ENCODE measurements around the gene CNPY2.
"Not testable (repeated sequence)": the region's sequence is repeated elsewhere in the genome, so short reads cannot be mapped to it uniquely, and the experiment has no call there.

CNPY2 gene

DNA sequence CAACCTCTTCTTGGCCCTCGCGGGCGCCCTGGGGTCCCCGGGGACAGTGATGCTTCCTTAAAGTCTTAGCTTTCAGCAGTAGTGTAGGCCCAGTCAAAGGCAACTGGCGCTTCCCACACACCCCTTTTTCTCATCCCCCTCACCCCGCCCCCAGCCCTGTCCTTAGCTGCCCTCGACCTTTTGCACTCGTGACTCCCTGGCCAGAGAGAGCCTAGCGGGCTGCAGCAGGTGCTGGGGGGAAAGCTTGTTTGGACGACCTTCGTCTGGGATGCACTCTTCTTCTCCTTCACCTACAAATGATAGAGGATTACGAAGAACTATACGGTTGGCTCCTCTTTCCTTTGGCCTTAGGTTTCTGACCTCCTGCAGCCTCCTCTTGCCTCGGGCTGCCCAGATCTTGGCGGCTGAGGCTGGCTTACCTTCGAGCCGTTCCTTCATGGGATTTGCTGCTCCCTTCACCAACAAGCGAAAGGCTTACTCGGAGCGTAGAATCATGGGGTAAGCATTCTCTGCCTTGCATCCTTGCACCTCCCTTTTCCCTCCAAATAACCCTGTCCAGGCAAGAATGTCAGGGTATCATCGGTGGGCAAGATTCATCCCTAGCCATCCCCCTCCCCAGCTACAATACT is 48.2 kb downstream of the CNPY2 start:
- Histone ChIP-seq H3K23ac (ENCODE audit: low read length) (no peak overlapping the region), H3K9ac (ENCODE audit: low read length) (peak overlapping the region; percentile 20), H2AFZ (ENCODE audit: insufficient read depth, low read length, poor library complexity) (peak overlapping the region; percentile 31), H3K27ac (ENCODE audit: low read depth, low read length) (no peak overlapping the region), H2BK5ac (ENCODE audit: low read depth, low read length, poor library complexity) (no peak overlapping the region), H3K18ac (ENCODE audit: low read length) (no peak overlapping the region), H3K79me1 (ENCODE audit: low read length) (peaks cover 3% of the 10 kb centered on the region), H4K12ac (ENCODE audit: low read depth, low read length) (no peak overlapping the region), H2BK120ac (ENCODE audit: insufficient read depth, low read length, poor library complexity) (no peak overlapping the region), H3K4me1 (ENCODE audit: control insufficient read depth in 1 of 2, insufficient read depth in 2 of 2, low read length in 2 of 2) (peaks cover 2 to 4% of the 10 kb centered on the region in 2 experiments), H3K4me3 (ENCODE audit: low read depth, low read length) (peak overlapping the region; percentile 83), H3K14ac (ENCODE audit: low read length) (no peak overlapping the region), H3K79me2 (ENCODE audit: control insufficient read depth, insufficient read depth, low read length, poor library complexity) (peaks cover 2% of the 10 kb centered on the region), H3K36me3 (ENCODE audit: control insufficient read depth in 1 of 2, insufficient read depth in 2 of 2, low read length in 2 of 2) (peaks cover 8 to 16% of the 10 kb centered on the region in 2 experiments), H3K27me3 (ENCODE audit: insufficient read depth, low read length) (no peaks in the 10 kb centered on the region), H3K4ac (ENCODE audit: low read depth, low read length) (no peak overlapping the region), H3K4me2 (ENCODE audit: low read length) (peak overlapping the region; percentile 82), H4K8ac (ENCODE audit: low read depth, low read length) (peak overlapping the region; percentile 42), H2AK5ac (ENCODE audit: low read length) (no peak overlapping the region), H4K91ac (ENCODE audit: low read depth, low read length) (no peak overlapping the region), H3K9me3 (ENCODE audit: insufficient read depth, low read depth, low read length) (no peaks in the 10 kb centered on the region), H2BK12ac (ENCODE audit: low read length) (no peak overlapping the region)
- DNase-seq = peak; percentile 30 to 44
- WGBS (ENCODE audit: extremely low coverage, insufficient coverage, insufficient read length) = no CpG with 5 or more reads among the region's 21 CpGs

DNA sequence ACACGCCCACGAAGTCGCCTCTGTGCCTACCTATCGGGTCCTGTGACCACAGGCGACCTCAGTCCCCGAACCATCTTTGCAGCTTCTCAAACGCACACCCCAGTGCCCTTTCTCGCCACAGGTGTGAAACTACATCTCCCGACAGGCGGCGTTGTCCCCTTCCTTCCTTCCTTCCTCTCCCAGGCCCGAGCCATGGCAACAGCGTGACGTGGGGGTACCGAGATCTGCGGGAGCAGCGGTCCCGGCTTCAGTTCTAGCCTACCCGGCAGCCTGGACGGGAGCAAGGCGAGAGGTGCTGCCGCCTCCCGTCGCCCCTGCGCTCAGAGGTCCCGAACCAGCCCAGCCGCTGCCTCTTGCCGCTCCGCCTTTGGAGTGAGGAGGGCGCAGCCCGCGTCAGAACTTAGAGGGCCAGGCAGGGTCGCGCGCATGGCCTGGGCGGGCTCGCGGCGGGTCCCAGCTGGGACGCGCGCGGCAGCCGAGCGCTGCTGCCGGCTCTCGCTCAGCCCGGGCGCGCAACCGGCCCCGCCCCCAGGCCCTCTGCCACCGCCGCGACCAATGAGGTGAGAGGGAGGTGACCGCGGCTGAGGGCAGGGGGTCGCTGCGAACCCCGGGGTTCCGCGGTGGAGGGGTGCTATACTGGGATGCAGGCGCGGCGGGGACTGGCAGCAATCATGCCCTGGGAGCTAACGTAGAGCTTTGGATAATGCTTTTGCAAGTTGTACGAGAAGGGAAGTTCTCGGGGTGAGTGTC is 48.9 kb downstream of the CNPY2 start, which contains the start of gene COQ10A:
Gene COQ10A (plus strand): TSS at position 250 of the 750 bp plus-strand sequence. CDS start 177 bp downstream, at position 427.
- WGBS (ENCODE audit: extremely low coverage, insufficient coverage, insufficient read length) = no CpG with 5 or more reads among the region's 68 CpGs
- H3K4ac ChIP-seq (ENCODE audit: low read depth, low read length) = no peak within 1 kb of the TSS
- H3K9me3 ChIP-seq (ENCODE audit: insufficient read depth, low read depth, low read length) = no peaks in the 10 kb centered on the region
- H3K79me2 ChIP-seq (ENCODE audit: control insufficient read depth, insufficient read depth, low read length, poor library complexity) = peaks cover 2% of the 10 kb centered on the region
- peak within 1 kb of the TSS; percentile 75 for H4K12ac ChIP-seq (ENCODE audit: low read depth, low read length)
- H4K91ac ChIP-seq (ENCODE audit: low read depth, low read length) = peak within 1 kb of the TSS; percentile 71
- H3K23ac ChIP-seq (ENCODE audit: low read length) = no peak within 1 kb of the TSS
- no peaks in the 10 kb centered on the region for H3K27me3 ChIP-seq (ENCODE audit: insufficient read depth, low read length)
- H3K9ac ChIP-seq (ENCODE audit: low read length) = peak within 1 kb of the TSS; percentile 63
- H3K4me1 ChIP-seq (ENCODE audit: control insufficient read depth in 1 of 2, insufficient read depth in 2 of 2, low read length in 2 of 2) = peaks cover 4% of the 10 kb centered on the region in 2 experiments
- peak within 1 kb of the TSS; percentile 42 for H2BK5ac ChIP-seq (ENCODE audit: low read depth, low read length, poor library complexity)
- H3K18ac ChIP-seq (ENCODE audit: low read length) = peak within 1 kb of the TSS; percentile 44
- no peak within 1 kb of the TSS for H2BK12ac ChIP-seq (ENCODE audit: low read length)
- H3K4me2 ChIP-seq (ENCODE audit: low read length) = peak within 1 kb of the TSS; percentile 82
- H4K8ac ChIP-seq (ENCODE audit: low read depth, low read length) = peak within 1 kb of the TSS; percentile 69
- no peak within 1 kb of the TSS for H2AK5ac ChIP-seq (ENCODE audit: low read length)
- peak within 1 kb of the TSS; percentile 62 for H3K27ac ChIP-seq (ENCODE audit: low read depth, low read length)
- peak; percentile 80 to 90 for DNase-seq
- H3K4me3 ChIP-seq (ENCODE audit: low read depth, low read length) = peak within 1 kb of the TSS; percentile 83
- peak within 1 kb of the TSS; percentile 20 for H2BK120ac ChIP-seq (ENCODE audit: insufficient read depth, low read length, poor library complexity)
- H3K36me3 ChIP-seq (ENCODE audit: control insufficient read depth in 1 of 2, insufficient read depth in 2 of 2, low read length in 2 of 2) = peaks cover 6 to 11% of the 10 kb centered on the region in 2 experiments
- peaks cover 3% of the 10 kb centered on the region for H3K79me1 ChIP-seq (ENCODE audit: low read length)
- H2AFZ ChIP-seq (ENCODE audit: insufficient read depth, low read length, poor library complexity) = peak within 1 kb of the TSS; percentile 92
- peak within 1 kb of the TSS; percentile 70 for H3K14ac ChIP-seq (ENCODE audit: low read length)

DNA sequence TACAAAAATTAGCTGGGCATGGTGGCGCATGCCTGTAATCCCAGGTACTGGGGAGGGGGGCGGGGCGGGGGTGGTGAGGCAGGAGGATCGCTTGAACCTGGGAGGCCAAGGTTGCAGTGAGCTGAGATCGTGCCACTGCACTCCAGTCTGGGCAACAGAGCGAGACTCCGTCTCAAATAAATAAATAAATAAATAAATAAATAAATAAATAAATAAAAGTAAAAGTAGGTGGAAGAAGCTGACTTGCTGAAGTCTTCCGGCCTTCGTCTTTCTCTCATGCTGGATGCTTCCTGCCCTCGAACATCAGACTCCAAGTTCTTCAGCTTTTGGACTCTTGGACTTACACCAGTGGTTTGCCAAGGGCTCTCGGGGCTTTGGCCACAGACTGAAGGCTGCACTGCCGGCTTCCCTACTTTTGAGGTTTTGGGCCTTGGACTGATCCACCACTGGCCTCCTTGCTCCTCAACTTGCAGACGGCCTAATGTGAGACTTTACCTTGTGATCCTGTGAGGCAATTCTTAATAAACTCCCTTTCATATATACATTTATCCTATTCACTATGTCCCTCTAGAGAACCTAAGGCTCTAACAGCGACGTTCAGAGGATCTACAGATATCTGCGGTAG is 49.6 kb downstream of the CNPY2 start:
- Histone ChIP-seq H2AFZ (ENCODE audit: insufficient read depth, low read length, poor library complexity) (peak overlapping the region; percentile 92), H3K4me3 (ENCODE audit: low read depth, low read length) (peak overlapping the region; percentile 83), H3K14ac (ENCODE audit: low read length) (peak overlapping the region; percentile 18), H3K4me2 (ENCODE audit: low read length) (peak overlapping the region; percentile 82), H3K36me3 (ENCODE audit: control insufficient read depth in 1 of 2, insufficient read depth in 2 of 2, low read length in 2 of 2) (peaks cover 6 to 11% of the 10 kb centered on the region in 2 experiments), H4K8ac (ENCODE audit: low read depth, low read length) (peak overlapping the region; percentile 41)
- not testable (repeated sequence) for H4K12ac ChIP-seq (ENCODE audit: low read depth, low read length); H3K79me1 ChIP-seq (ENCODE audit: low read length); H3K79me2 ChIP-seq (ENCODE audit: control insufficient read depth, insufficient read depth, low read length, poor library complexity); H3K4ac ChIP-seq (ENCODE audit: low read depth, low read length); H3K9me3 ChIP-seq (ENCODE audit: insufficient read depth, low read depth, low read length); H2BK12ac ChIP-seq (ENCODE audit: low read length); H3K27me3 ChIP-seq (ENCODE audit: insufficient read depth, low read length); H4K91ac ChIP-seq (ENCODE audit: low read depth, low read length); H3K23ac ChIP-seq (ENCODE audit: low read length); H2AK5ac ChIP-seq (ENCODE audit: low read length); H2BK5ac ChIP-seq (ENCODE audit: low read depth, low read length, poor library complexity); H3K27ac ChIP-seq (ENCODE audit: low read depth, low read length); H3K9ac ChIP-seq (ENCODE audit: low read length); H3K4me1 ChIP-seq (ENCODE audit: control insufficient read depth in 1 of 2, insufficient read depth in 2 of 2, low read length in 2 of 2); H2BK120ac ChIP-seq (ENCODE audit: insufficient read depth, low read length, poor library complexity); H3K18ac ChIP-seq (ENCODE audit: low read length); DNase-seq
- WGBS (ENCODE audit: extremely low coverage, insufficient coverage, insufficient read length) = no CpG with 5 or more reads among the region's 16 CpGs

- not testable (repeated sequence) for H3K27ac ChIP-seq (ENCODE audit: low read depth, low read length); H3K4me1 ChIP-seq (ENCODE audit: control insufficient read depth in 1 of 2, insufficient read depth in 2 of 2, low read length in 2 of 2); H3K23ac ChIP-seq (ENCODE audit: low read length); H2BK120ac ChIP-seq (ENCODE audit: insufficient read depth, low read length, poor library complexity); H3K4me2 ChIP-seq (ENCODE audit: low read length); H2BK5ac ChIP-seq (ENCODE audit: low read depth, low read length, poor library complexity); H3K14ac ChIP-seq (ENCODE audit: low read length); H2BK12ac ChIP-seq (ENCODE audit: low read length); H3K9me3 ChIP-seq (ENCODE audit: insufficient read depth, low read depth, low read length); H4K91ac ChIP-seq (ENCODE audit: low read depth, low read length); H3K18ac ChIP-seq (ENCODE audit: low read length); H3K9ac ChIP-seq (ENCODE audit: low read length); H3K4me3 ChIP-seq (ENCODE audit: low read depth, low read length); H3K36me3 ChIP-seq (ENCODE audit: control insufficient read depth in 1 of 2, insufficient read depth in 2 of 2, low read length in 2 of 2); H4K12ac ChIP-seq (ENCODE audit: low read depth, low read length); H3K27me3 ChIP-seq (ENCODE audit: insufficient read depth, low read length); DNase-seq; H4K8ac ChIP-seq (ENCODE audit: low read depth, low read length); H3K79me2 ChIP-seq (ENCODE audit: control insufficient read depth, insufficient read depth, low read length, poor library complexity); H2AK5ac ChIP-seq (ENCODE audit: low read length); H2AFZ ChIP-seq (ENCODE audit: insufficient read depth, low read length, poor library complexity); H3K4ac ChIP-seq (ENCODE audit: low read depth, low read length)
- peaks cover 10% of the 10 kb centered on the region for H3K79me1 ChIP-seq (ENCODE audit: low read length)
- no CpG with 5 or more reads among the region's 7 CpGs for WGBS (ENCODE audit: extremely low coverage, insufficient coverage, insufficient read length)
These were observed 52.8 kb downstream of the CNPY2 start for GRCh38 chr12:56262955-56263354.
